ENCODE results near the gene NECTIN2. TPM values are rescaled to one million over a fixed set of nuclear protein-coding genes. Genes with fewer than 3 reads are reported as not detected.
"Not testable (repeated sequence)": the region's sequence is repeated elsewhere in the genome, so short reads cannot be mapped to it uniquely, and the experiment has no call there.

NECTIN2 gene
- total RNA-seq, 2 experiments from 2014 or later: 0.43 to 0.60 TPM

DNA sequence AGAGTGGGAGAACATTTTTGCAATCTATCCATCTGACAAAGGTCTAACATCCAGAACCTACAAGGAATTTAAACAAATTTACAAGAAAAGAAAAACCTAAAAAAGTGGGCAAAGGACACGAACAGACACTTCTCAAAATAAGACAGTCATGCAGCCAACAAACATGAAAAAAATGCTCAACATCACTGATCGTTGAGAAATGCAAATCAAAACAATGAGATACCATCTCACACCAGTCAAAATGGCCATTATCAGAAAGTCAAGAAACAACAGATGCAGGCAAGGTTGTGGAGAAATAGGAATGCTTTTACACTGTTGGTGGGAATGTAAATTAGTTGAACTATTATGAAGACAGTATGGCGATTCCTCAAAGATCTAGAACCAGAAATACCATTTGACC, 15.5 kb downstream of the NECTIN2 start:
- not testable (repeated sequence) for H3K4me3 Mint-ChIP-seq, H3K27ac Mint-ChIP-seq, H3K36me3 Mint-ChIP-seq, DNase-seq, H3K4me1 Mint-ChIP-seq, H3K27me3 Mint-ChIP-seq, H3K9me3 Mint-ChIP-seq

DNA sequence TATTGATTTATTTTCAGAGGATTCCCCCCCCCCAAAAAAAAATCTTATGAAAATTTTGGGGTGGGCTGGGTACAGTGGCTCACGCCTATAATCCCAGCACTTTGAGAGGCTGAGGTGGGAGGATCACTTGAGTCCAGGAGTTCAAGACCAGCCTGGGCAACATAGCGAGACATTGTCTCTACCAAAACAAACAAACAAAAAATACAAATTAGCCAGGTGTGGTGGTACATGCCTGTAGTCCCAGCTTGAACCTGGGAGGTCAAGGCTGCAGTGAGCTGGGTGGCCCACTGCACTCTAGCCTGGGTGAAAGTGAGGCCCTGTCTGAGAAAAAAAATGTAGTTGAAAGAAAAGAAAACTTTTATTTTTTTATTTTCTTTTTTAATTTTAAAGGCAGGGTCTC, 17.9 kb downstream of the NECTIN2 start:
- Mint-ChIP-seq H3K4me3 (no peak overlapping the region), H3K9me3 (no peaks in the 10 kb centered on the region), H3K36me3 (no peaks in the 10 kb centered on the region), H3K27ac (no peak overlapping the region), H3K4me1 (no peaks in the 10 kb centered on the region), H3K27me3 (no peaks in the 10 kb centered on the region)
- no peak for DNase-seq

DNA sequence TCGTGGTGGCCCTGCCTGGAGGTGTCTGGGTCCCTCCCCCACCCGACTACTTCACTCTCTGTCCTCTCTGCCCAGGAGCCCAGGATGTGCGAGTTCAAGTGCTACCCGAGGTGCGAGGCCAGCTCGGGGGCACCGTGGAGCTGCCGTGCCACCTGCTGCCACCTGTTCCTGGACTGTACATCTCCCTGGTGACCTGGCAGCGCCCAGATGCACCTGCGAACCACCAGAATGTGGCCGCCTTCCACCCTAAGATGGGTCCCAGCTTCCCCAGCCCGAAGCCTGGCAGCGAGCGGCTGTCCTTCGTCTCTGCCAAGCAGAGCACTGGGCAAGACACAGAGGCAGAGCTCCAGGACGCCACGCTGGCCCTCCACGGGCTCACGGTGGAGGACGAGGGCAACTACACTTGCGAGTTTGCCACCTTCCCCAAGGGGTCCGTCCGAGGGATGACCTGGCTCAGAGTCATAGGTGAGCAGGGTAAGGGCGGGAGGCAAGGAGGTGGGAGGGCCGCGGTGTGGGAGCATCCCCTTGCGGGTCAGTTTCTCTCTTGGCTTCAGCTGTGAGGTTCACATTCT, 19.2 kb downstream of the NECTIN2 start:
- no peak overlapping the region for H3K4me3 Mint-ChIP-seq
- no peaks in the 10 kb centered on the region for H3K36me3 Mint-ChIP-seq
- H3K9me3 Mint-ChIP-seq: no peaks in the 10 kb centered on the region
- H3K4me1 Mint-ChIP-seq: no peaks in the 10 kb centered on the region
- no peak overlapping the region for H3K27ac Mint-ChIP-seq
- DNase-seq: no peak
- no peaks in the 10 kb centered on the region for H3K27me3 Mint-ChIP-seq

DNA sequence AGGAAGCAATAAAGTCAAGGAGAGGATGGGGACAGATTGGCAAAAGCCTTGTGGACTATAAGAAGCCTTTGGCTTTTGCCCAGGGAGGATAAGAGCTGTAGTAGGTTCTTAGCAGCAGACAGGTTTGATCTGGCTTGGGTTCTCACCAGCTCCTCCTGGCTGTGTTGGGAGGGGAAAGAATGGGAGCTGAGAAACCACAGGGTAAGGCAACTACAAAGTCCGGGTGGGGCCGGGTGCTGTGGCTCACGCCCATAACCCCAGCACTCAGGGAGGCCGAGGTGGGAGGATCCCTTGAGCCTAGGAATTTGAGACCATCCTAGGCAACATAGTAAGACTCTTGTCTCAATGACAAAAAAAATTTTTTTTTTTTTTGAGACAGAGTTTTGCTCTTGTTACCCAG, 20.6 kb downstream of the NECTIN2 start:
- H3K27me3 Mint-ChIP-seq: no peaks in the 10 kb centered on the region
- H3K9me3 Mint-ChIP-seq: no peaks in the 10 kb centered on the region
- no peaks in the 10 kb centered on the region for H3K4me1 Mint-ChIP-seq
- H3K27ac Mint-ChIP-seq: no peak overlapping the region
- no peak for DNase-seq
- H3K36me3 Mint-ChIP-seq: no peaks in the 10 kb centered on the region
- no peak overlapping the region for H3K4me3 Mint-ChIP-seq

DNA sequence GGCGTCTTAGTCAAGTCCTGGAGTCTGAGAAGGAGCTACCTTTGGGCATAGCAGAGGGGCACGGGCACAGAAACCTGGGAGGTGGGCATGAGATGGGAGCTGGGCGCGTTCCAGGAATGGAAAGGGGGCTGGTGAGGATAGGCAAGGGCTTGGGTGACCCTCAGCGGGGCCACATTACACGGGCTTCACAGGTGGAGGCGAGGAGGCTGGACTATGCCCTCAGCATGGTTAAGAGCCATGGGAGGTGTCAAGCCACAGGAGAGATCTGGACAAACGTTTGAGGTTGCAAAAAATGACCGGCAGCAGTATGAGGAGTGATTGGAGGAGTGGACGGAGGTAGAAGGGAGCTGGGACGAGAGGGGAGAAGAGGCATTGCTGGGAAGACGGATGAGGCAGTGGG, 21.5 kb downstream of the NECTIN2 start:
- H3K36me3 Mint-ChIP-seq: no peaks in the 10 kb centered on the region
- no peaks in the 10 kb centered on the region for H3K4me1 Mint-ChIP-seq
- H3K27me3 Mint-ChIP-seq: no peaks in the 10 kb centered on the region
- H3K27ac Mint-ChIP-seq: no peak overlapping the region
- no peak overlapping the region for H3K4me3 Mint-ChIP-seq
- DNase-seq: no peak
- H3K9me3 Mint-ChIP-seq: no peaks in the 10 kb centered on the region

DNA sequence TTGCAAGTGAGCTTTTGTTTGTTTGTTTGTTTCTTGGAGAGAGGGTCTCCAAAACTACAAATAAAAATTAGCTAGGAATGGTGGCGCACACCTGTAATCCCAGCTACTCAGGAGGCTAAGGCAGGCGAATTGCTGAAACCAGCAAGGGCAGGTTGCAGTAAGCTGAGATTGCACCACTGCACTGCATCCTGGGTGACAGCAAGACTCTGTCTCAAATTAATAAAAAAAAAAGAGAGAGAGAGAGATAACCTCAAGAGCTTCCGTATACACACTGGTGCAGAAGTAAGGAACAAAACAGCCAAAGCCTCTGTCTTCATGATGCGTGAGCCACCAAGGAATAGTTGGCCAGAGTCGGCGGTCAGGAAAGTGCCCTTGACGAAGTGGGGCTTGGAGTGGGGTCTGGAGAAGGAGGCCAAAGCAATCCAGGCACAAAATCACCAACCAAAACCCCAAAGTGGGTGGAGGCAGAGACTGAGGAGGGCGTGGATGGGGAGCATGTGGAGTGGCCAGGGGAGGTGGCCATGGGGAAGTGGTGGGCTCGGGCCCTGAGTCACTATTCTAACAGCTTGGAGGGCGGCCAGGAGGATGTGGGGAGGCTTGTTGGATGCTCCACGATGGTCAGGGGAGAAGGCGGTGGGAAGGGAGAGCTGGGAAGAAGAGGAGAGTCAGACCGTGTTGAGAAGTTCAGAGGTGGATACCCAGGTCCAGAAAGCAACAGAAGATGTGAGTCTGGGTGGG, 23.8 kb downstream of the NECTIN2 start:
- DNase-seq: no peak
- no peak overlapping the region for H3K4me3 Mint-ChIP-seq
- H3K27me3 Mint-ChIP-seq: no peaks in the 10 kb centered on the region
- H3K27ac Mint-ChIP-seq: no peak overlapping the region
- no peaks in the 10 kb centered on the region for H3K36me3 Mint-ChIP-seq
- no peaks in the 10 kb centered on the region for H3K9me3 Mint-ChIP-seq
- H3K4me1 Mint-ChIP-seq: no peaks in the 10 kb centered on the region

DNA sequence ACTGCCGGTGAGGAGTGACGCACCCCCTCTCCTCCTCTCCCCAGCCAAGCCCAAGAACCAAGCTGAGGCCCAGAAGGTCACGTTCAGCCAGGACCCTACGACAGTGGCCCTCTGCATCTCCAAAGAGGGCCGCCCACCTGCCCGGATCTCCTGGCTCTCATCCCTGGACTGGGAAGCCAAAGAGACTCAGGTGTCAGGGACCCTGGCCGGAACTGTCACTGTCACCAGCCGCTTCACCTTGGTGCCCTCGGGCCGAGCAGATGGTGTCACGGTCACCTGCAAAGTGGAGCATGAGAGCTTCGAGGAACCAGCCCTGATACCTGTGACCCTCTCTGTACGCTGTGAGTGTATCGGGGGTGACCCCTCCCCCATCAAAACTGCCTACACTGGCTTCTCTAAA, 25.7 kb downstream of the NECTIN2 start:
- no peak overlapping the region for H3K4me3 Mint-ChIP-seq
- no peaks in the 10 kb centered on the region for H3K9me3 Mint-ChIP-seq
- no peaks in the 10 kb centered on the region for H3K27me3 Mint-ChIP-seq
- DNase-seq: no peak
- H3K4me1 Mint-ChIP-seq: peaks cover 4% of the 10 kb centered on the region
- H3K36me3 Mint-ChIP-seq: no peaks in the 10 kb centered on the region
- no peak overlapping the region for H3K27ac Mint-ChIP-seq

DNA sequence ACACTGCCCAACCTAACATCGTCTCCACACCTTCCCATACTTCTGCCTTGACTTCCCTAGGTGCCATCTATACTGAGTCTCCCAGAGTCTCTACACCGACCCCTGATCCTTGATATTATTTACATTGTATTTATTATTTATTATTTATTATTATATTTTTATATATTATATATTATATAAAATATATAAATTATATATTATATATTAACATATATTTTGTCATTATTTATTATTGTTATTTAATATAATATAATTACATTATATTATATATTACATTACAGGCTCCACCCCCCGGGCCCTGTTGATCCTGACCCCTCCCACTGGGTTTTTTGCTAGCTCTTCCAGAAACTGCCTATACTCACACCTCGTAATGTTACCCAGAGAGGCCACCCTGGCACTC, 26.6 kb downstream of the NECTIN2 start:
- Mint-ChIP-seq H3K36me3 (no peaks in the 10 kb centered on the region), H3K27ac (no peak overlapping the region), H3K9me3 (no peaks in the 10 kb centered on the region), H3K4me3 (no peak overlapping the region), H3K4me1 (peaks cover 11% of the 10 kb centered on the region), H3K27me3 (no peaks in the 10 kb centered on the region)
- no peak for DNase-seq

DNA sequence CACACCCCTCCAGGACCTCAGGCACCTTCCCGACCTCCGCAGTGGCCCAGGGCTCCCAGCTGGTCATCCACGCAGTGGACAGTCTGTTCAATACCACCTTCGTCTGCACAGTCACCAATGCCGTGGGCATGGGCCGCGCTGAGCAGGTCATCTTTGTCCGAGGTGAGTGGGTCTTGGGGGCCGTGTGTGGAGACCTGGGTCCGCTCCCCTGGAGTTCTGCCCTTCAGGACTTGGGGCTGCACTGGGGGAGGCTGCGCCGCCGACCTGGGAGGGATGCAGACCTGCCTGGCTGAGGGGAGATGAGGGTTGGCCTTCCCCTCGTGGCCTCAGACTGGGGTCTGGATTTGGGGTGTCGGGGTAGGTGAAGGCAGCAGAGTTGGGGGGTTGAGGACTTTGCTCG, 28.2 kb downstream of the NECTIN2 start:
- no peaks in the 10 kb centered on the region for H3K27me3 Mint-ChIP-seq
- no peaks in the 10 kb centered on the region for H3K36me3 Mint-ChIP-seq
- no peak overlapping the region for H3K4me3 Mint-ChIP-seq
- H3K4me1 Mint-ChIP-seq: peaks cover 11% of the 10 kb centered on the region
- no peaks in the 10 kb centered on the region for H3K9me3 Mint-ChIP-seq
- H3K27ac Mint-ChIP-seq: no peak overlapping the region
- no peak for DNase-seq

DNA sequence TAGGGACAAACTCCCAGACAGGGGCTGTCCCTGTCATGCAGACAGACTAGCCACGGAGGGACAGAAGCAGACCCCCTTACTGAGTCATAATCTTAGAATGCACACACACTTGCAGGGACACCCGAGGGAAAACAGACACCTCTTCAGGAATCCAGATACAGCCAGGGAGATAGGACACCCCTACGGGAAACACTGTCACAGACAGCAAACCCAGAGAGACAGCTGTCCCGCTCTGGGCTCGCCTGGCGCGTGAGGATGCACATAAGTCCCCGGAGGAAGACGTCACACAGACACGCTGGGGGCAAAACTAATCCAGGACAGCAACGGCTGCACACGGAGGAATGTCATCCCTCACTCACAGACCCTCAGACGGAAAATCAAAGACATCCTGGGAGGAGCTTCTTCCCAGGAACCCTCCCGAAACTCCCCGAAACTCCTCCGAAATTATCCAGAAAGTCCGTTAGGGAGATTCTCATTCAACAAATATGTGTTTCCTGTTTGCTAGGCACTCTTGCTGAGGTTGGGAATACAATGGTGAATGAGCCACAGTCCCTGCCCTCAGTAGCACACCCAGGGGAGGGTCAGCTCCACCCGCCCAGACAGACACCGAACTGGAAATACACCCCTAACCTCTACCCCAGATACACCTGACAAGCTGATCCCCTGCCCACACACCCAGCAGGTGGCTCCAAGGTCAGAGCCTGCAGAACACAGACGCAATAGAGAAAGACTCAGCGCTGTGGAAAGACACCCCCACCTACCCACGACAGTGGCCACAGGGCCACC, 29.8 kb downstream of the NECTIN2 start:
- DNase-seq: no peak
- Mint-ChIP-seq H3K4me1 (peaks cover 11% of the 10 kb centered on the region), H3K27ac (no peak overlapping the region), H3K27me3 (no peaks in the 10 kb centered on the region), H3K36me3 (no peaks in the 10 kb centered on the region), H3K4me3 (no peak overlapping the region), H3K9me3 (no peaks in the 10 kb centered on the region)

DNA sequence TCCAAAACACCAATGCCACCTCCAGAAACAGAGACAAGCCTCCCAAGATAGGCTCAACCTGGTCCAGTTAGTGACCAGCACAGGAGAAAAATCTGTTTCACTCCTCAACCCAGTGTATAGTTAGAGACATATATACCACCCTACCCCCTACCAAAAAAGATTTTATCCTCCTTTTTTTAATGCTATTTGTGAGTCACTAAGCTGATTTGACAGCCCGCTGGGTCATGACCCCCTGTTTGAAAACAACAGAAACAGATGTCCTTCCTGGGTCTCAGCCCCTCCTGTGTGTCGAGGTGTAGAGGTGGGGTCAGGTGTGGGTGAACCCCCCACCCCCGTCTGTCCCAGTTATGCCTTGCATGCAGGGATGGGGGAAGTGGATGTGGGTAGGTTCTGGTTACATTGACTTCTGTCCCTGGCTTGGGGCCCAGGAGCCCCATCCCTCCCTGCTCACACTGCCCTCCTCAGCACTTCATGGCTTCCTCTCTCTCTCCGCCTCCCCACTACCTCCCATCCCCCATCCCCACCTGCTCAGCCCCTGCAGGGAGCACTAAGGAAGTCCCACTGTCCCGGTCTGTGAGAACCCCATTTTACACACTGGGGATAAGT, 30.9 kb downstream of the NECTIN2 start:
- Mint-ChIP-seq H3K27ac (no peak overlapping the region), H3K4me1 (peaks cover 11% of the 10 kb centered on the region), H3K36me3 (no peaks in the 10 kb centered on the region), H3K4me3 (no peak overlapping the region), H3K27me3 (no peaks in the 10 kb centered on the region), H3K9me3 (no peaks in the 10 kb centered on the region)
- no peak for DNase-seq

DNA sequence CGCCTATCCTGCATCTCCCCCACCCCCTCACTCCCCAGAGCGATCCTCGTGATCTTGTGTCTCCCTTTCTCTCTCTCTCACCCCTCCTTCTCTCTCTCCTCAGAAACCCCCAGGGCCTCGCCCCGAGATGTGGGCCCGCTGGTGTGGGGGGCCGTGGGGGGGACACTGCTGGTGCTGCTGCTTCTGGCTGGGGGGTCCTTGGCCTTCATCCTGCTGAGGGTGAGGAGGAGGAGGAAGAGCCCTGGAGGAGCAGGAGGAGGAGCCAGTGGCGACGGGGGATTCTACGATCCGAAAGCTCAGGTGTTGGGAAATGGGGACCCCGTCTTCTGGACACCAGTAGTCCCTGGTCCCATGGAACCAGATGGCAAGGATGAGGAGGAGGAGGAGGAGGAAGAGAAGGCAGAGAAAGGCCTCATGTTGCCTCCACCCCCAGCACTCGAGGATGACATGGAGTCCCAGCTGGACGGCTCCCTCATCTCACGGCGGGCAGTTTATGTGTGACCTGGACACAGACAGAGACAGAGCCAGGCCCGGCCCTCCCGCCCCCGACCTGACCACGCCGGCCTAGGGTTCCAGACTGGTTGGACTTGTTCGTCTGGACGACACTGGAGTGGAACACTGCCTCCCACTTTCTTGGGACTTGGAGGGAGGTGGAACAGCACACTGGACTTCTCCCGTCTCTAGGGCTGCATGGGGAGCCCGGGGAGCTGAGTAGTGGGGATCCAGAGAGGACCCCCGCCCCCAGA, 32.2 kb downstream of the NECTIN2 start:
- Mint-ChIP-seq H3K4me3 (no peak overlapping the region), H3K4me1 (peaks cover 11% of the 10 kb centered on the region), H3K27ac (no peak overlapping the region), H3K36me3 (no peaks in the 10 kb centered on the region), H3K27me3 (no peaks in the 10 kb centered on the region), H3K9me3 (no peaks in the 10 kb centered on the region)
- DNase-seq: no peak

DNA sequence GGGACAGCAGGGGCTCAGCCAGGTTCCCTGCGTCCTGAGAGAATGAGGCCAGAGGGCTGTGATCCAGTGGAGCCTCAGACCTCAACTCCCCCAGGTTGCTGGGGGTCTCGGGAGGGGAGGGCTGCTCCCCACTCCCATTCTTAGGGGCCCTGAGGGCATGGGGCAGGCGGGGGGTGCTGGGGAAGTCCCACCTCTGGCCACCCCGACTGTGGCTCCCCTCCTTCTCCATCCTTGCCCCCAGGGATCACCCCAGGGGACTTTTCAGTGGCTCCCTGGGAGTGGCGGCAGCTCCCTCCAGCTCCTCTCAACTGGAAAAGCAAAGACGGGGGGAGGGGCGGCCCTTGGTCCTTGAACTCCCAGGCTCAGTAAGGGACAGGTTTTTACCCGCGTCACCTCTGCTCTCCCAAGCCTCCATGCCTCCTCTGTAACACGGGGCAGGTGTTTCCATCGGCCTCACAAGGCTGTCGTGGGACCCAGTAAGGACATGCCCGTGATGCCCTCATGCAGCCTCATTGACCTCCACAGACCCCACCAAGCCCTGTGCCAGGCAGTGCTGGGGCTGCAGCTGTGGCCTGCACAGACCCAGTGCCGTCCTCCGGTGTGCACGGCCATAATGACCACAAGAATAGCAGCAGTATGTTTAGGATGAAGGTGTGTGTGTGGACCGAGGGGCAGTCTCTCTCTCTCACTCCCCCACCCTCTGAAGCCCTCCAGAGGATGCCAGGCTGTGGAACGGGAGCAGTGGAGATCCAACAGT, 33.4 kb downstream of the NECTIN2 start:
- DNase-seq: no peak
- no peaks in the 10 kb centered on the region for H3K27me3 Mint-ChIP-seq
- peaks cover 11% of the 10 kb centered on the region for H3K4me1 Mint-ChIP-seq
- H3K36me3 Mint-ChIP-seq: no peaks in the 10 kb centered on the region
- H3K4me3 Mint-ChIP-seq: no peak overlapping the region
- H3K9me3 Mint-ChIP-seq: no peaks in the 10 kb centered on the region
- H3K27ac Mint-ChIP-seq: no peak overlapping the region

DNA sequence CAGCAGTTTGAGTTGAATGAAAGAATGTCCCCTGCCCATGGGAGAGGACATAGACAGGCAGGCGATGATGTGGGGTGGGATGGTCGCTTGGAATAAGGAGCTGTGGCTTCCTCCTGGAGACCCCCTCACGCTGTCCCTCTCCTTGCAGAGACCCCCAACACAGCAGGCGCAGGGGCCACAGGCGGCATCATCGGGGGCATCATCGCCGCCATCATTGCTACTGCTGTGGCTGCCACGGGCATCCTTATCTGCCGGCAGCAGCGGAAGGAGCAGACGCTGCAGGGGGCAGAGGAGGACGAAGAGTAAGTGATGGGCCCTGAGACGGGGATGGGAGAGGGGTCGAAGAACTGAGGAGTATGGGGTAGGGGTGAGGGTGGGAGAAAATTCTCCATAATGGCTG, 36.0 kb downstream of the NECTIN2 start:
- Mint-ChIP-seq H3K27me3 (no peaks in the 10 kb centered on the region), H3K4me1 (peaks cover 4% of the 10 kb centered on the region), H3K36me3 (no peaks in the 10 kb centered on the region), H3K4me3 (no peak overlapping the region), H3K9me3 (no peaks in the 10 kb centered on the region), H3K27ac (no peak overlapping the region)
- no peak for DNase-seq

All from activated naive CD8-positive, alpha-beta T cell treated with anti-CD3 and anti-CD28 coated beads for 36 hours (primary cell).